Astrocyte of the cerebellum (primary cell): Measurements from ENCODE around the gene AMPD3.

ENCODE experiments used
- DNase-seq: peaks from one replicate; pipeline ENCODE4 v3.0.0-alpha.2; 2011; ENCODE audit warnings: low read depth
- H3K4me3 ChIP-seq: 2 replicates; pipeline ENCODE4 v1.5.1; 2011; ENCODE audit warnings: mild to moderate bottlenecking, low read depth, low read length, moderate library complexity
- in situ Hi-C: cut with HindIII; loops from 2 replicates; pipeline ENCODE4 v1.10.0; 2017; ENCODE audit warnings: low sequenced_read_pairs
- TF ChIP-seq, protein P1 (sequence below): IDR thresholded peaks from 2 replicates; pipeline ENCODE4 v1.5.1; 2012; ENCODE audit warnings: low read length, low read depth, moderate library complexity, mild to moderate bottlenecking; ENCODE audit errors: missing control alignments

AMPD3 gene

GRCh38 chr11:10410106-10410843, 44.8 kb upstream of the AMPD3 start:
- in situ Hi-C loops = no loop called here

DNA sequence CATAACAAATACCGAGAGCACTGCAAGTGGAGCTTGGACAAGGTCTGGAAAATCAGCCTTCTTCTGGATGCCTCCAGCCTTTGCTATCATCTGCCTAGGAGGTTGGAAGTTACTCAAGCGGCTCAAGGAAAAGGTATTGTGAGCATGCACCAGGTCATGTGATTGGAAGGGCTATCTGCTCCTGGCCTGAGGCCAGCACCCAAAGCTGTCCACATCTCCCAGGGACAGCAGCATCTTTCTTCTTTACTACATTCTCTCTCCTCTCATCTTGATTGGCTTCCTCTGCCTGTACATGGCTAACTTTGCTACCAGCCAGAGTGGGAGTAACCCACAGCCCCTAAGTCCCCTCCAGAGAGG, 44.2 kb upstream of the AMPD3 start:
- in situ Hi-C loops = no loop called here
- TF ChIP-seq, protein P1, sequence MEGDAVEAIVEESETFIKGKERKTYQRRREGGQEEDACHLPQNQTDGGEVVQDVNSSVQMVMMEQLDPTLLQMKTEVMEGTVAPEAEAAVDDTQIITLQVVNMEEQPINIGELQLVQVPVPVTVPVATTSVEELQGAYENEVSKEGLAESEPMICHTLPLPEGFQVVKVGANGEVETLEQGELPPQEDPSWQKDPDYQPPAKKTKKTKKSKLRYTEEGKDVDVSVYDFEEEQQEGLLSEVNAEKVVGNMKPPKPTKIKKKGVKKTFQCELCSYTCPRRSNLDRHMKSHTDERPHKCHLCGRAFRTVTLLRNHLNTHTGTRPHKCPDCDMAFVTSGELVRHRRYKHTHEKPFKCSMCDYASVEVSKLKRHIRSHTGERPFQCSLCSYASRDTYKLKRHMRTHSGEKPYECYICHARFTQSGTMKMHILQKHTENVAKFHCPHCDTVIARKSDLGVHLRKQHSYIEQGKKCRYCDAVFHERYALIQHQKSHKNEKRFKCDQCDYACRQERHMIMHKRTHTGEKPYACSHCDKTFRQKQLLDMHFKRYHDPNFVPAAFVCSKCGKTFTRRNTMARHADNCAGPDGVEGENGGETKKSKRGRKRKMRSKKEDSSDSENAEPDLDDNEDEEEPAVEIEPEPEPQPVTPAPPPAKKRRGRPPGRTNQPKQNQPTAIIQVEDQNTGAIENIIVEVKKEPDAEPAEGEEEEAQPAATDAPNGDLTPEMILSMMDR = no peak
- no peak for DNase-seq
- H3K4me3 ChIP-seq = no peak overlapping the region

More at GRCh38 chr11:10410106-10410843, 44.8 kb upstream of the AMPD3 start:
- H3K4me3 ChIP-seq = no peak overlapping the region
- TF ChIP-seq, protein P1 = no peak
- no peak for DNase-seq

DNA sequence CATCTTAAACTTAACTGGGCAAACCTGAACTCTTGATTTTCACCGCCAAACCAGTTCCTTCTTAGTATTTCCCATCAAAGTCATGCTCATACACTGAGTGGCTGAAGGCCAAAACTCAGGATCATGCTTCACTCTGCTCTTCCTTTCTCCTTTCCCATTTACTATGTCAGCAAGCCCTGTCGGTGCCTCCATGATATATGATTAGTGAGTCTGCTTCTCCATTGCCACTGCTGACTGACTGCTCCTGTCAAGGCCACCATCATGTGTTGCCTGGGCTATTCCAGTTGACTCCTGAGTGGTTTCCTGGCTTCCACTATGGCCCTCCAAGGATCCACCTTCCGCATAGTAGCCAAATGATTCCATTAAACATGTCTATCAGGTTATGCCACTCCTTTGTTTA, 42.8 kb upstream of the AMPD3 start:
- TF ChIP-seq, protein P1 = no peak
- no peak for DNase-seq
- in situ Hi-C loops = no loop called here
- no peak overlapping the region for H3K4me3 ChIP-seq

- TF ChIP-seq, protein P1 = no peak
- no peak overlapping the region for H3K4me3 ChIP-seq
- DNase-seq = no peak
- in situ Hi-C loops = no loop called here
These were observed 41.8 kb upstream of the AMPD3 start for GRCh38 chr11:10413268-10413667.

DNA sequence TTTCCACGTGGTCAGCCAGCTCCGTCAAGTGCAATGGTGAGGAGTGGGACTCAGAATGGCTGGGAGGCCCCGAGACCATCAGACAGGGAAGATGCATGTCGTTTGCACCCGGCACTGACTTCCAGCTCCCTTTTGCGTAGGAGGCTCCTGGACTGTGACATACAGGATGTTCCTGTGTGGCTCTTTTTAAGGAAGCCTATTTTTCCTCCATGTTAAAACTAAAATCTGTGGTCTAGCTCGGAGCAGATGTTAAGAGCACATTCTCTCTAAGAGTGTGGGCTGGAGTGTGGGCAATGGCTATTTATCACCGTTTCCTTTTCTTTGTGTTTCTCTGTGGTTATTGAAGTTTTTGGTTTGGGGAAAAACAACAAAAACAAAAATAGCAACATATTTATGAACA, 40.9 kb upstream of the AMPD3 start:
- in situ Hi-C loops = no loop called here
- no peak for DNase-seq
- no peak overlapping the region for H3K4me3 ChIP-seq
- TF ChIP-seq, protein P1 = no peak

- H3K4me3 ChIP-seq = no peak overlapping the region
- in situ Hi-C loops = no loop called here
- no peak for DNase-seq
- TF ChIP-seq, protein P1 = no peak
These were observed 40.4 kb upstream of the AMPD3 start for GRCh38 chr11:10414659-10415058.
